MM.1S (cell line): ENCODE results near the gene SULF2.

Experiments used
- EZH2 ChIP-seq: fragments of 300-600 bp; sonication (generic); optimal IDR thresholded peaks from 2 replicates; pipeline ENCODE3; 2017; ENCODE audit warnings: low read depth, mild to moderate bottlenecking, antibody characterized with exemption, low read length, mixed read lengths
- TF ChIP-seq, protein P1 (sequence below): fragments of 300-600 bp; sonication (generic); IDR thresholded peaks from 2 replicates; pipeline ENCODE4 v1.5.1; 2016; ENCODE audit warnings: antibody characterized with exemption, low read length, mixed read lengths

DNA sequence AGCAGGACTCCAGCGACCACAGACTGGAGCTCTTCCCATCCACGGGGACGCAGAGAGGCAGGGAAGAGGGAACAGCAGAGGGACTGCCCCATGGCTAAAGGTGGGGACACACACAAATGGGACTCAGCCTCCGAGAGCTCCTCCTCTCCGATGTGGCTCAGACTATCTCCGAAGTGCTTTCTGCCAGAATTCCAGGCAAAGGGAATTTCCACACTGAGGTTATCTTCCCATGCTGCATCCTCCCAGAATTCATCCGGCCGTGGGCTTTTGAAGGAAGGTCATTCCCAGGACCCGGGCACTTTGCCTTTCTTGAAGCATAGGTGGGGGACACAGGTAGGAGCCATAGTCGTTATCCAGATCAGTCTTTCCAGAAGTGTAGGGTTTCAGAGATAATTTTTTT lies 67.9 kb downstream of the SULF2 start:
- TF ChIP-seq EZH2: no peak
- TF ChIP-seq, protein P1, sequence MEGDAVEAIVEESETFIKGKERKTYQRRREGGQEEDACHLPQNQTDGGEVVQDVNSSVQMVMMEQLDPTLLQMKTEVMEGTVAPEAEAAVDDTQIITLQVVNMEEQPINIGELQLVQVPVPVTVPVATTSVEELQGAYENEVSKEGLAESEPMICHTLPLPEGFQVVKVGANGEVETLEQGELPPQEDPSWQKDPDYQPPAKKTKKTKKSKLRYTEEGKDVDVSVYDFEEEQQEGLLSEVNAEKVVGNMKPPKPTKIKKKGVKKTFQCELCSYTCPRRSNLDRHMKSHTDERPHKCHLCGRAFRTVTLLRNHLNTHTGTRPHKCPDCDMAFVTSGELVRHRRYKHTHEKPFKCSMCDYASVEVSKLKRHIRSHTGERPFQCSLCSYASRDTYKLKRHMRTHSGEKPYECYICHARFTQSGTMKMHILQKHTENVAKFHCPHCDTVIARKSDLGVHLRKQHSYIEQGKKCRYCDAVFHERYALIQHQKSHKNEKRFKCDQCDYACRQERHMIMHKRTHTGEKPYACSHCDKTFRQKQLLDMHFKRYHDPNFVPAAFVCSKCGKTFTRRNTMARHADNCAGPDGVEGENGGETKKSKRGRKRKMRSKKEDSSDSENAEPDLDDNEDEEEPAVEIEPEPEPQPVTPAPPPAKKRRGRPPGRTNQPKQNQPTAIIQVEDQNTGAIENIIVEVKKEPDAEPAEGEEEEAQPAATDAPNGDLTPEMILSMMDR: no peak
